Gastrocnemius medialis (tissue), 4 donors: ENCODE measurements around the gene MARCKS.

ENCODE experiments used
- CTCF ChIP-seq, 5 experiments: fragments of 450-650 bp in 3 of 5; fragments of 200-600 bp in 2 of 5; sonication (generic) in 2 of 5; IDR thresholded peaks in 4 of 5; conservative IDR thresholded peaks in 1 of 5; 1 replicate in 4 of 5; 2 replicates in 1 of 5; pipeline ENCODE4 v1.5.1; 2016 to 2019; ENCODE audit warnings: antibody characterized with exemption in 5 of 5, mild to moderate bottlenecking in 3 of 5, moderate library complexity in 3 of 5
- POLR2A ChIP-seq, 2 donors: fragments of 450-650 bp; IDR thresholded peaks; one replicate each; pipeline ENCODE4 v1.6.1; 2017; ENCODE audit warnings: antibody characterized with exemption in 2 of 2, mild to moderate bottlenecking in 2 of 2, moderate library complexity in 2 of 2

- TF ChIP-seq CTCF (IDR thresholded peaks at IDR 0.05 in 4 of 5, conservative IDR thresholded peaks at IDR 0.05 in 1 of 5) (no peak), POLR2A (IDR thresholded peaks at IDR 0.05) (no peak)
These were observed 44.0 kb upstream of the MARCKS start for GRCh38 chr6:113813142-113813541.
